Fibroblast of lung (primary cell): ENCODE results near the gene ING4. TPM values are rescaled to one million over a fixed set of nuclear protein-coding genes. Genes with fewer than 3 reads are reported as not detected.
A peak's percentile ranks its signal among the peaks of the same experiment; 100 is the strongest.

Experiments
- DNase-seq, 2 donors: peaks; one replicate each; pipeline versions ENCODE4 v3.0.0 to v3.0.0-alpha.2; 2010; ENCODE audit warnings: low read depth in 2 of 2
- H2AFZ ChIP-seq: 2 replicates; pipeline ENCODE4 v1.5.1; 2012; ENCODE audit warnings: low read length, control low read depth, inconsistent platforms
- H3K27ac ChIP-seq: 2 replicates; pipeline ENCODE4 v1.5.1; 2011; ENCODE audit warnings: low read length, control low read depth; ENCODE audit not compliant: insufficient read depth
- H3K27me3 ChIP-seq: 2 replicates; pipeline ENCODE4 v1.5.1; 2011; ENCODE audit warnings: mild to moderate bottlenecking, low read length; ENCODE audit not compliant: control insufficient read depth, insufficient read depth
- H3K36me3 ChIP-seq: 2 replicates; pipeline ENCODE4 v1.5.1; 2011; ENCODE audit warnings: low read length; ENCODE audit not compliant: control insufficient read depth, insufficient read depth
- H3K4me1 ChIP-seq: 2 replicates; pipeline ENCODE4 v1.5.1; 2011; ENCODE audit warnings: low read length; ENCODE audit not compliant: control insufficient read depth, insufficient read depth; ENCODE audit errors: extremely low read depth
- H3K4me2 ChIP-seq: 2 replicates; pipeline ENCODE4 v1.5.1; 2011; ENCODE audit warnings: low read length, control low read depth; ENCODE audit not compliant: insufficient read depth; ENCODE audit errors: extremely low read depth
- H3K4me3 ChIP-seq, 4 experiments: fragments of 200-600 bp in 1 of 4; sonication (generic) in 1 of 4; replicated peaks in 1 of 4; 2 replicates each; pipeline ENCODE4 v1.5.1; 2011 to 2016; ENCODE audit warnings: low read length in 4 of 4, low read depth in 3 of 4, mild to moderate bottlenecking in 3 of 4, control low read depth in 2 of 4, inconsistent platforms in 1 of 4, mixed read lengths in 1 of 4; ENCODE audit not compliant: insufficient read depth in 1 of 4; ENCODE audit errors: control extremely low read depth in 1 of 4
- H3K79me2 ChIP-seq: 2 replicates; pipeline ENCODE4 v1.5.1; 2012; ENCODE audit warnings: mild to moderate bottlenecking, low read length, inconsistent platforms; ENCODE audit not compliant: control insufficient read depth, insufficient read depth
- H3K9ac ChIP-seq: 2 replicates; pipeline ENCODE4 v1.5.1; 2011; ENCODE audit warnings: mild to moderate bottlenecking, low read length, control low read depth; ENCODE audit not compliant: insufficient read depth
- H3K9me3 ChIP-seq: 2 replicates; pipeline ENCODE4 v1.5.1; 2012; ENCODE audit warnings: low read depth, low read length; ENCODE audit not compliant: control insufficient read depth, insufficient read depth
- H4K20me1 ChIP-seq: 2 replicates; pipeline ENCODE4 v1.5.1; 2011; ENCODE audit warnings: low read length; ENCODE audit not compliant: control insufficient read depth, insufficient read depth; ENCODE audit errors: extremely low read depth
- CTCF ChIP-seq, 2 donors: IDR thresholded peaks in 1 of 2; conservative IDR thresholded peaks in 1 of 2; 1 replicate in 1 of 2; 2 replicates in 1 of 2; pipeline ENCODE4 v1.5.1; 2011 to 2012; ENCODE audit warnings: low read length in 2 of 2, control low read depth in 1 of 2, inconsistent platforms in 1 of 2, low read depth in 1 of 2, mild to moderate bottlenecking in 1 of 2
- EZH2 ChIP-seq: IDR thresholded peaks from 2 replicates; pipeline ENCODE4 v1.5.1; 2012; ENCODE audit warnings: low read length, control low read depth, mild to moderate bottlenecking; ENCODE audit errors: missing control alignments
- polyA plus RNA-seq, 2 donors: library from polyadenylated mRNA; depleted of rRNA in 1 of 2; stranded (reverse) in 1 of 2; unstranded in 1 of 2; fragments of >200 nt; gene quantifications; 2 replicates each; pipeline ENCODE4 v1.2.1, GENCODE V29; 2011 to 2012; ENCODE audit warnings: missing spikeins in 1 of 2
- total RNA-seq: library from RNA; depleted of rRNA; stranded (reverse); fragments of >200 nt; gene quantifications from 2 replicates; pipeline ENCODE4 v1.2.1, GENCODE V29; 2014

The ING4 gene
- total and polyA plus RNA-seq, 2 donors (not counting 1 experiment from before 2014, with no cell fraction given): 36.0 to 47.1 TPM

GRCh38 chr12:6666211-6666610, 3.3 kb upstream of the ING4 start:
- Histone ChIP-seq H3K4me3 (no peak overlapping the region), H3K27me3 (no peaks in the 10 kb centered on the region), H3K4me2 (no peak overlapping the region), H3K27ac (no peak overlapping the region), H3K9me3 (no peaks in the 10 kb centered on the region), H2AFZ (no peak overlapping the region), H3K79me2 (peaks cover 3% of the 10 kb centered on the region), H4K20me1 (no peaks in the 10 kb centered on the region), H3K9ac (no peak overlapping the region), H3K4me1 (no peaks in the 10 kb centered on the region), H3K36me3 (peaks cover 11% of the 10 kb centered on the region)
- DNase-seq: peak in 1 of 2 donors; percentile 64
- TF ChIP-seq EZH2: no peak
- TF ChIP-seq CTCF (conservative IDR thresholded peaks at IDR 0.05 in 1 of 2, IDR thresholded peaks at IDR 0.05 in 1 of 2; ENCODE audit: low read depth in 1 of 2, low read length in 2 of 2): no peak

- Histone ChIP-seq H3K27me3 (no peaks in the 10 kb centered on the region), H3K9me3 (no peaks in the 10 kb centered on the region), H4K20me1 (no peaks in the 10 kb centered on the region), H3K4me3 (no peak overlapping the region), H3K36me3 (peaks cover 9% of the 10 kb centered on the region), H3K79me2 (peaks cover 3% of the 10 kb centered on the region), H3K4me2 (no peak overlapping the region), H3K4me1 (no peaks in the 10 kb centered on the region), H2AFZ (no peak overlapping the region), H3K27ac (no peak overlapping the region), H3K9ac (no peak overlapping the region)
- DNase-seq: no peak
- TF ChIP-seq EZH2: no peak
- no peak for TF ChIP-seq CTCF (conservative IDR thresholded peaks at IDR 0.05 in 1 of 2, IDR thresholded peaks at IDR 0.05 in 1 of 2; ENCODE audit: low read depth in 1 of 2, low read length in 2 of 2)
These were observed 2.0 kb upstream of the ING4 start for GRCh38 chr12:6664902-6665301.

GRCh38 chr12:6662602-6662905, 365 bp downstream of the ING4 start:
- peak overlapping the region; percentile 64 for H3K9ac ChIP-seq
- no peak for DNase-seq
- H4K20me1 ChIP-seq: no peaks in the 10 kb centered on the region
- peaks cover 3% of the 10 kb centered on the region for H3K79me2 ChIP-seq
- H3K4me2 ChIP-seq: peak overlapping the region; percentile 83
- H2AFZ ChIP-seq: peak overlapping the region; percentile 93
- H3K4me1 ChIP-seq: no peaks in the 10 kb centered on the region
- H3K27me3 ChIP-seq: no peaks in the 10 kb centered on the region
- no peaks in the 10 kb centered on the region for H3K9me3 ChIP-seq
- peaks cover 1% of the 10 kb centered on the region for H3K36me3 ChIP-seq
- peak overlapping the region; percentile 78 to 93 (median 82) for H3K4me3 ChIP-seq
- peak overlapping the region; percentile 70 for H3K27ac ChIP-seq
- TF ChIP-seq EZH2: no peak
- TF ChIP-seq CTCF (conservative IDR thresholded peaks at IDR 0.05 in 1 of 2, IDR thresholded peaks at IDR 0.05 in 1 of 2; ENCODE audit: low read depth in 1 of 2, low read length in 2 of 2): no peak
